Measurements from ENCODE around the gene NFATC3.
"Not testable (repeated sequence)": the region's sequence is repeated elsewhere in the genome, so short reads cannot be mapped to it uniquely, and the experiment has no call there.

GRCh38 chr16:68163275-68163674, 78.1 kb downstream of the NFATC3 start:
- TF ChIP-seq RAD21 (IDR thresholded peaks at IDR 0.05); RXRA (IDR thresholded peaks at IDR 0.05); TAF1 (conservative IDR thresholded peaks at IDR 0.05); SP1 (IDR thresholded peaks at IDR 0.05); HNF4A (conservative IDR thresholded peaks at IDR 0.05); JUND (IDR thresholded peaks at IDR 0.05); GABPA (IDR thresholded peaks at IDR 0.05 in 1 of 2, conservative IDR thresholded peaks at IDR 0.05 in 1 of 2); ATF3 (IDR thresholded peaks at IDR 0.05); EGR1 (IDR thresholded peaks at IDR 0.05; ENCODE audit: low read depth in 2 of 2): not testable (repeated sequence)
- TF ChIP-seq, protein P1, sequence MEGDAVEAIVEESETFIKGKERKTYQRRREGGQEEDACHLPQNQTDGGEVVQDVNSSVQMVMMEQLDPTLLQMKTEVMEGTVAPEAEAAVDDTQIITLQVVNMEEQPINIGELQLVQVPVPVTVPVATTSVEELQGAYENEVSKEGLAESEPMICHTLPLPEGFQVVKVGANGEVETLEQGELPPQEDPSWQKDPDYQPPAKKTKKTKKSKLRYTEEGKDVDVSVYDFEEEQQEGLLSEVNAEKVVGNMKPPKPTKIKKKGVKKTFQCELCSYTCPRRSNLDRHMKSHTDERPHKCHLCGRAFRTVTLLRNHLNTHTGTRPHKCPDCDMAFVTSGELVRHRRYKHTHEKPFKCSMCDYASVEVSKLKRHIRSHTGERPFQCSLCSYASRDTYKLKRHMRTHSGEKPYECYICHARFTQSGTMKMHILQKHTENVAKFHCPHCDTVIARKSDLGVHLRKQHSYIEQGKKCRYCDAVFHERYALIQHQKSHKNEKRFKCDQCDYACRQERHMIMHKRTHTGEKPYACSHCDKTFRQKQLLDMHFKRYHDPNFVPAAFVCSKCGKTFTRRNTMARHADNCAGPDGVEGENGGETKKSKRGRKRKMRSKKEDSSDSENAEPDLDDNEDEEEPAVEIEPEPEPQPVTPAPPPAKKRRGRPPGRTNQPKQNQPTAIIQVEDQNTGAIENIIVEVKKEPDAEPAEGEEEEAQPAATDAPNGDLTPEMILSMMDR (IDR thresholded peaks at IDR 0.05; ENCODE audit: low read depth, low read length, missing input control): not testable (repeated sequence)
- TF ChIP-seq, protein P2, sequence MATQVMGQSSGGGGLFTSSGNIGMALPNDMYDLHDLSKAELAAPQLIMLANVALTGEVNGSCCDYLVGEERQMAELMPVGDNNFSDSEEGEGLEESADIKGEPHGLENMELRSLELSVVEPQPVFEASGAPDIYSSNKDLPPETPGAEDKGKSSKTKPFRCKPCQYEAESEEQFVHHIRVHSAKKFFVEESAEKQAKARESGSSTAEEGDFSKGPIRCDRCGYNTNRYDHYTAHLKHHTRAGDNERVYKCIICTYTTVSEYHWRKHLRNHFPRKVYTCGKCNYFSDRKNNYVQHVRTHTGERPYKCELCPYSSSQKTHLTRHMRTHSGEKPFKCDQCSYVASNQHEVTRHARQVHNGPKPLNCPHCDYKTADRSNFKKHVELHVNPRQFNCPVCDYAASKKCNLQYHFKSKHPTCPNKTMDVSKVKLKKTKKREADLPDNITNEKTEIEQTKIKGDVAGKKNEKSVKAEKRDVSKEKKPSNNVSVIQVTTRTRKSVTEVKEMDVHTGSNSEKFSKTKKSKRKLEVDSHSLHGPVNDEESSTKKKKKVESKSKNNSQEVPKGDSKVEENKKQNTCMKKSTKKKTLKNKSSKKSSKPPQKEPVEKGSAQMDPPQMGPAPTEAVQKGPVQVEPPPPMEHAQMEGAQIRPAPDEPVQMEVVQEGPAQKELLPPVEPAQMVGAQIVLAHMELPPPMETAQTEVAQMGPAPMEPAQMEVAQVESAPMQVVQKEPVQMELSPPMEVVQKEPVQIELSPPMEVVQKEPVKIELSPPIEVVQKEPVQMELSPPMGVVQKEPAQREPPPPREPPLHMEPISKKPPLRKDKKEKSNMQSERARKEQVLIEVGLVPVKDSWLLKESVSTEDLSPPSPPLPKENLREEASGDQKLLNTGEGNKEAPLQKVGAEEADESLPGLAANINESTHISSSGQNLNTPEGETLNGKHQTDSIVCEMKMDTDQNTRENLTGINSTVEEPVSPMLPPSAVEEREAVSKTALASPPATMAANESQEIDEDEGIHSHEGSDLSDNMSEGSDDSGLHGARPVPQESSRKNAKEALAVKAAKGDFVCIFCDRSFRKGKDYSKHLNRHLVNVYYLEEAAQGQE (IDR thresholded peaks at IDR 0.05): not testable (repeated sequence)
- TF ChIP-seq, protein P3, sequence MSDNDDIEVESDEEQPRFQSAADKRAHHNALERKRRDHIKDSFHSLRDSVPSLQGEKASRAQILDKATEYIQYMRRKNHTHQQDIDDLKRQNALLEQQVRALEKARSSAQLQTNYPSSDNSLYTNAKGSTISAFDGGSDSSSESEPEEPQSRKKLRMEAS (IDR thresholded peaks at IDR 0.05): not testable (repeated sequence)
- TF ChIP-seq, protein P4, sequence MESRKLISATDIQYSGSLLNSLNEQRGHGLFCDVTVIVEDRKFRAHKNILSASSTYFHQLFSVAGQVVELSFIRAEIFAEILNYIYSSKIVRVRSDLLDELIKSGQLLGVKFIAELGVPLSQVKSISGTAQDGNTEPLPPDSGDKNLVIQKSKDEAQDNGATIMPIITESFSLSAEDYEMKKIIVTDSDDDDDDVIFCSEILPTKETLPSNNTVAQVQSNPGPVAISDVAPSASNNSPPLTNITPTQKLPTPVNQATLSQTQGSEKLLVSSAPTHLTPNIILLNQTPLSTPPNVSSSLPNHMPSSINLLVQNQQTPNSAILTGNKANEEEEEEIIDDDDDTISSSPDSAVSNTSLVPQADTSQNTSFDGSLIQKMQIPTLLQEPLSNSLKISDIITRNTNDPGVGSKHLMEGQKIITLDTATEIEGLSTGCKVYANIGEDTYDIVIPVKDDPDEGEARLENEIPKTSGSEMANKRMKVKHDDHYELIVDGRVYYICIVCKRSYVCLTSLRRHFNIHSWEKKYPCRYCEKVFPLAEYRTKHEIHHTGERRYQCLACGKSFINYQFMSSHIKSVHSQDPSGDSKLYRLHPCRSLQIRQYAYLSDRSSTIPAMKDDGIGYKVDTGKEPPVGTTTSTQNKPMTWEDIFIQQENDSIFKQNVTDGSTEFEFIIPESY (IDR thresholded peaks at IDR 0.05): not testable (repeated sequence)

All from liver (tissue), 3 donors.